ENCODE measurements around the gene BACH2.
"Not testable (repeated sequence)": the region's sequence is repeated elsewhere in the genome, so short reads cannot be mapped to it uniquely, and the experiment has no call there.

Gene BACH2

GRCh38 chr6:90144396-90144795 is 152.2 kb downstream of the BACH2 start:
- no peak for TF ChIP-seq CTCF (IDR thresholded peaks at IDR 0.05; ENCODE audit: control insufficient read depth, insufficient read depth, low read depth, low read length, missing control alignments)
- DNase-seq (ENCODE audit: low read depth) = no peak
- H3K4me3 ChIP-seq (ENCODE audit: control insufficient read depth, low read depth, low read length) = no peak overlapping the region

GRCh38 chr6:90140683-90141082 is 156.0 kb downstream of the BACH2 start:
- no peak for TF ChIP-seq CTCF (IDR thresholded peaks at IDR 0.05; ENCODE audit: control insufficient read depth, insufficient read depth, low read depth, low read length, missing control alignments)
- no peak overlapping the region for H3K4me3 ChIP-seq (ENCODE audit: control insufficient read depth, low read depth, low read length)
- no peak for DNase-seq (ENCODE audit: low read depth)

- no peak for DNase-seq (ENCODE audit: low read depth)
- TF ChIP-seq CTCF (IDR thresholded peaks at IDR 0.05; ENCODE audit: control insufficient read depth, insufficient read depth, low read depth, low read length, missing control alignments) = no peak
- no peak overlapping the region for H3K4me3 ChIP-seq (ENCODE audit: control insufficient read depth, low read depth, low read length)
Measured at GRCh38 chr6:90139272-90139817, 157.3 kb downstream of the BACH2 start.

GRCh38 chr6:90136837-90137568 is 159.6 kb downstream of the BACH2 start:
- DNase-seq (ENCODE audit: low read depth) = no peak
- TF ChIP-seq CTCF (IDR thresholded peaks at IDR 0.05; ENCODE audit: control insufficient read depth, insufficient read depth, low read depth, low read length, missing control alignments) = no peak
- no peak overlapping the region for H3K4me3 ChIP-seq (ENCODE audit: control insufficient read depth, low read depth, low read length)

GRCh38 chr6:90136176-90136575 is 160.5 kb downstream of the BACH2 start:
- no peak for TF ChIP-seq CTCF (IDR thresholded peaks at IDR 0.05; ENCODE audit: control insufficient read depth, insufficient read depth, low read depth, low read length, missing control alignments)
- no peak for DNase-seq (ENCODE audit: low read depth)
- no peak overlapping the region for H3K4me3 ChIP-seq (ENCODE audit: control insufficient read depth, low read depth, low read length)

- peak; percentile 13 for DNase-seq (ENCODE audit: low read depth)
- TF ChIP-seq CTCF (IDR thresholded peaks at IDR 0.05; ENCODE audit: control insufficient read depth, insufficient read depth, low read depth, low read length, missing control alignments) = no peak
- no peak overlapping the region for H3K4me3 ChIP-seq (ENCODE audit: control insufficient read depth, low read depth, low read length)
Measured at GRCh38 chr6:90135667-90136066, 161.0 kb downstream of the BACH2 start.

- not testable (repeated sequence) for DNase-seq (ENCODE audit: low read depth); H3K4me3 ChIP-seq (ENCODE audit: control insufficient read depth, low read depth, low read length)
Measured at GRCh38 chr6:90133664-90134063, 163.0 kb downstream of the BACH2 start.

Measured in AG09309 (cell line).